HCT116 (cell line): ENCODE data around the gene MAP1LC3B. TPM values are rescaled to one million over a fixed set of nuclear protein-coding genes. Genes with fewer than 3 reads are reported as not detected.

Experiments
- ATAC-seq: fragments of 200-7000 bp; cut with Tn5 transposase; 2 replicates; pipeline ENCODE4 v1.9.1; 2020; ENCODE audit warnings: mild to moderate bottlenecking, moderate library complexity
- BruUV-seq: library from RNA; stranded (reverse); fragments of 400-500 nt; replicated peaks from 2 replicates; lab custom pipeline; 2021; lab: Mats Ljungman, UMichigan
- CTCF ChIA-PET: fragments of 300-600 bp; sonication (Branson Sonifier 250); formaldehyde crosslinking; loops from one replicate; lab custom pipeline; 2021; ENCODE audit warnings: antibody characterized with exemption; lab: Charles Lee
- POLR2A ChIA-PET: fragments of 300-600, 350-600 bp; sonication (Branson Sonifier 250); formaldehyde crosslinking; loops from one replicate; lab custom pipeline; 2021; ENCODE audit warnings: antibody characterized with exemption; lab: Charles Lee
- RAD21 ChIA-PET, 2 experiments: fragments of 300-600 bp; sonication (Branson Sonifier 250); formaldehyde crosslinking; loops; one replicate each; lab custom pipeline; 2023; ENCODE audit warnings: low total read pairs in 2 of 2; ENCODE audit not compliant: uncharacterized antibody in 2 of 2, unreplicated experiment in 2 of 2, low non-redundant PET in 1 of 2; lab: Charles Lee
- DNase-seq: peaks from one replicate; pipeline ENCODE4 v3.0.0-alpha.2; 2010; ENCODE audit warnings: low read depth, low spot score
- H2AFZ ChIP-seq: fragments of 200-600 bp; shearing (Covaris generic), sonication (generic); 2 replicates; pipeline ENCODE4 v1.6.1; 2017; ENCODE audit warnings: low read depth, mixed run types, mixed read lengths, antibody characterized with exemption, low read length; ENCODE audit not compliant: poor library complexity, severe bottlenecking
- H3K27ac ChIP-seq: 2 replicates; pipeline ENCODE4 v1.5.1; 2012; ENCODE audit warnings: low read depth, low read length
- H3K27me3 ChIP-seq: fragments of 200-600 bp; sonication (generic); 2 replicates; pipeline ENCODE4 v1.6.1; 2016; ENCODE audit warnings: mixed run types, low read length, mixed read lengths; ENCODE audit not compliant: insufficient read depth
- H3K36me3 ChIP-seq, 2 experiments: fragments of 200-500 bp in 1 of 2; fragments of 200-600 bp in 1 of 2; sonication (Bioruptor generic) in 1 of 2; sonication (generic) in 1 of 2; 2 replicates each; pipeline versions ENCODE4 v1.5.1 to v1.6.1; 2014 to 2016; ENCODE audit warnings: low read length in 2 of 2, inconsistent platforms in 1 of 2, mixed read lengths in 1 of 2, mixed run types in 1 of 2; ENCODE audit not compliant: insufficient read depth in 2 of 2, control insufficient read depth in 1 of 2
- H3K4me1 ChIP-seq, 2 experiments: fragments of 200-600 bp in 1 of 2; sonication (generic) in 1 of 2; 2 replicates each; pipeline versions ENCODE4 v1.5.1 to v1.6.1; 2012 to 2017; ENCODE audit warnings: low read length in 2 of 2, inconsistent platforms in 1 of 2, mild to moderate bottlenecking in 1 of 2, mixed read lengths in 1 of 2, mixed run types in 1 of 2, moderate library complexity in 1 of 2; ENCODE audit not compliant: insufficient read depth in 2 of 2, control insufficient read depth in 1 of 2
- H3K4me2 ChIP-seq: fragments of 200-600 bp; sonication (generic); 2 replicates; pipeline ENCODE4 v1.6.1; 2017; ENCODE audit warnings: mixed run types, low read length, mixed read lengths
- H3K4me3 ChIP-seq, 2 experiments: fragments of 200-600 bp in 1 of 2; sonication (generic) in 1 of 2; replicated peaks in 1 of 2; 2 replicates each; pipeline ENCODE4 v1.5.1; 2011 to 2016; ENCODE audit warnings: low read length in 2 of 2, control low read depth in 1 of 2, low read depth in 1 of 2, mild to moderate bottlenecking in 1 of 2, mixed read lengths in 1 of 2, mixed run types in 1 of 2
- H3K79me2 ChIP-seq: fragments of 200-600 bp; sonication (generic); 2 replicates; pipeline ENCODE4 v1.6.1; 2017; ENCODE audit warnings: mild to moderate bottlenecking, mixed run types, low read length, moderate library complexity, mixed read lengths; ENCODE audit not compliant: insufficient read depth
- H3K9ac ChIP-seq: fragments of 200-600 bp; sonication (generic); 2 replicates; pipeline ENCODE4 v1.6.1; 2016; ENCODE audit warnings: low read length, mixed read lengths
- H3K9me2 ChIP-seq: fragments of 200-600 bp; sonication (generic), shearing (Covaris generic); 2 replicates; pipeline ENCODE4 v1.6.1; 2017; ENCODE audit warnings: mixed run types, mild to moderate bottlenecking, moderate library complexity; ENCODE audit not compliant: insufficient read depth
- H3K9me3 ChIP-seq, 2 experiments: fragments of 200-500 bp in 1 of 2; fragments of 200-600 bp in 1 of 2; sonication (Bioruptor generic) in 1 of 2; sonication (generic) in 1 of 2; 2 replicates each; pipeline ENCODE4 v1.6.1; 2014 to 2017; ENCODE audit warnings: low read length in 2 of 2, mixed read lengths in 2 of 2, inconsistent platforms in 1 of 2, low read depth in 1 of 2, mild to moderate bottlenecking in 1 of 2, mixed run types in 1 of 2, moderate library complexity in 1 of 2; ENCODE audit not compliant: control insufficient read depth in 1 of 2, insufficient read depth in 1 of 2
- H4K20me1 ChIP-seq: fragments of 200-600 bp; sonication (generic), shearing (Covaris generic); 2 replicates; pipeline ENCODE4 v1.6.1; 2017; ENCODE audit warnings: mixed run types, mild to moderate bottlenecking, moderate library complexity; ENCODE audit not compliant: insufficient read depth
- CEBPB ChIP-seq: IDR thresholded peaks from 2 replicates; pipeline ENCODE4 v1.6.1; 2012; ENCODE audit warnings: low read depth
- EGR1 ChIP-seq: IDR thresholded peaks from 2 replicates; pipeline ENCODE4 v1.6.1; 2012; ENCODE audit warnings: low read depth
- ELF1 ChIP-seq: IDR thresholded peaks from 2 replicates; pipeline ENCODE4 v1.6.1; 2012; ENCODE audit warnings: low read depth, borderline replicate concordance
- EZH2 ChIP-seq: fragments of 200-600 bp; sonication (generic); IDR thresholded peaks from 2 replicates; pipeline ENCODE4 v1.6.1; 2017; ENCODE audit warnings: antibody characterized with exemption, mixed run types
- EZH2phosphoT487 ChIP-seq: fragments of 200-600 bp; IDR thresholded peaks from 2 replicates; pipeline ENCODE4 v1.6.1; 2018; ENCODE audit warnings: antibody characterized with exemption, borderline replicate concordance
- FOSL1 ChIP-seq: IDR thresholded peaks from 2 replicates; pipeline ENCODE4 v1.6.1; 2012; ENCODE audit warnings: low read depth
- POLR2AphosphoS5 ChIP-seq: IDR thresholded peaks from 2 replicates; pipeline ENCODE4 v1.6.1; 2011; ENCODE audit warnings: mild to moderate bottlenecking, low read depth, low read length, moderate library complexity
- SIN3A ChIP-seq: IDR thresholded peaks from 2 replicates; pipeline ENCODE4 v1.6.1; 2012; ENCODE audit warnings: low read depth
- SP1 ChIP-seq: IDR thresholded peaks from 2 replicates; pipeline ENCODE4 v1.6.1; 2012; ENCODE audit warnings: low read depth
- SRF ChIP-seq: IDR thresholded peaks from 2 replicates; pipeline ENCODE4 v1.6.1; 2012; ENCODE audit warnings: low read depth
- TCF7L2 ChIP-seq: IDR thresholded peaks from 2 replicates; pipeline ENCODE4 v1.7.0; 2011; ENCODE audit warnings: borderline replicate concordance, inconsistent platforms; ENCODE audit not compliant: insufficient read depth, insufficient read length; ENCODE audit errors: extremely low read depth
- ZNF274 ChIP-seq: fragments of 200-500 bp; sonication (Bioruptor generic); IDR thresholded peaks from 2 replicates; pipeline ENCODE4 v1.6.1; 2014; ENCODE audit warnings: mild to moderate bottlenecking, low read depth, low read length, inconsistent platforms
- intact Hi-C: fragments of 100-400 bp; cut with micrococcal nuclease; formaldehyde crosslinking; loops from 2 replicates; pipeline ENCODE4 v1.10.0; 2022
- total RNA-seq: library from RNA; stranded (reverse); gene quantifications from one replicate; pipeline ENCODE4 v1.2.1, GENCODE V29; 2021; ENCODE audit not compliant: unreplicated experiment
- TF ChIP-seq, protein P1 (sequence below): IDR thresholded peaks from 2 replicates; pipeline ENCODE4 v1.6.1; 2012
- TF ChIP-seq, protein P2 (sequence below): IDR thresholded peaks from 2 replicates; pipeline ENCODE4 v1.6.1; 2012; ENCODE audit warnings: low read depth
- TF ChIP-seq, protein P3 (sequence below): IDR thresholded peaks from 2 replicates; pipeline ENCODE4 v1.6.1; 2012
- TF ChIP-seq, protein P4 (sequence below), 3 experiments: fragments of 200-600 bp in 1 of 3; sonication (generic) in 1 of 3; IDR thresholded peaks in 2 of 3; conservative IDR thresholded peaks in 1 of 3; 2 replicates each; pipeline ENCODE4 v1.5.1; 2012 to 2017; ENCODE audit warnings: low read depth in 2 of 3, low read length in 2 of 3, antibody characterized with exemption in 1 of 3, borderline replicate concordance in 1 of 3, control low read depth in 1 of 3, mild to moderate bottlenecking in 1 of 3, mixed read lengths in 1 of 3, mixed run types in 1 of 3, moderate library complexity in 1 of 3; ENCODE audit not compliant: insufficient read depth in 1 of 3
- TF ChIP-seq, protein P5 (sequence below): IDR thresholded peaks from 2 replicates; pipeline ENCODE4 v1.6.1; 2011; ENCODE audit warnings: mild to moderate bottlenecking, low read length, moderate library complexity; ENCODE audit not compliant: insufficient replicate concordance; ENCODE audit errors: extremely low read depth

Gene MAP1LC3B
- total RNA-seq, 1 experiment from 2014 or later = 93.8 TPM

DNA sequence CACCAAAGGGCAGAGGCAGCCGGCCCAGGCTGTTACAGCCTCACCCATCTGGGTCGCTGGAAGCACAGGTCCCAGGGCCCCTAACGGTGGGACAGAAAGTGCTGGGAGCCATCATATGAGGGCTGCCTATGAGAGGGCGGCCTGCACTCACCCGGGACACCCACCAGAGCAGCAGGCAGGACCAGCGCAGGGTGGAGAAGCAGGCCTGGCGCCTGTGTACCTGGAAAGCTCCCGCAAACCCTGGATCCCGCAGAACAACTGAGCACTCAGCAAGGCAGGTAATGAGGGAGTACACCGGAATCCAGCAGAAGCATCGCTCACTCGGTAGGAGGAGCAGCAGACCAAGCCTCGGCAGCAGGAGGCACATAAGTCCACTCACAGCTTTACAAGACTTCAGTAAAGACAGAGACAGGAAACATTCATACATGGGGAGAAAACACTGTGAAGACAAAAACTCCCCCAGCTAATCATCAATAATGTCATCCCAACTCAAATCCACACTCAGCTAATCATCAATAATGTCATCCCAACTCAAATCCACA is 43.4 kb upstream of the MAP1LC3B start (continued):
- TF ChIP-seq, protein P1, sequence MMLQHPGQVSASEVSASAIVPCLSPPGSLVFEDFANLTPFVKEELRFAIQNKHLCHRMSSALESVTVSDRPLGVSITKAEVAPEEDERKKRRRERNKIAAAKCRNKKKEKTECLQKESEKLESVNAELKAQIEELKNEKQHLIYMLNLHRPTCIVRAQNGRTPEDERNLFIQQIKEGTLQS = no peak
- TF ChIP-seq ZNF274 = no peak
- no peak for TF ChIP-seq TCF7L2
- no peak for TF ChIP-seq EZH2phosphoT487
- no peak for TF ChIP-seq EZH2
- no peak for TF ChIP-seq ELF1
- TF ChIP-seq SRF = no peak
- TF ChIP-seq POLR2AphosphoS5 = no peak
- TF ChIP-seq FOSL1 = no peak
- no peak for TF ChIP-seq CEBPB
- no peak for TF ChIP-seq SP1

DNA sequence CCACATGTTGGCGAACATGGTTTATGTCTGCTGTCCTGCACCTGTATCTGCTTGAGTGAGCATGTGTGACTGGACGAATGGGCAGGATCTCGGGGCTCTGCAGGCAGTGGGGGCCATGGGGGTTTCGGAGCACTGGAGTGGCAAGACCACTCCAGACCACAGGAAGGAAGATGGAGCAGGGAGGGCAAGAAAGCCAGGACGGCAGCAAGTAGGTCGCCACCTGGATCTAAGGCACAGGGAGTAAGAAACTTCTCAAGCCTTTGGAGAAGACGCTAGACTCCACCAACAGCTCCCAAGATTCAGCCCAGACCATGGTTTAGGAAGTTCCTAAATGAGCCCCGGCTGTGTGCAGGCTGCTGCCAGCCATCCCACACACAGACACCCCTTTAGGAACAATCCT is 42.1 kb upstream of the MAP1LC3B start:
- Histone ChIP-seq H3K4me2 (no peak overlapping the region), H3K27me3 (no peaks in the 10 kb centered on the region), H3K27ac (no peak overlapping the region), H3K9me3 (no peaks in the 10 kb centered on the region), H3K9ac (no peak overlapping the region), H3K9me2 (no peaks in the 10 kb centered on the region), H3K4me3 (no peak overlapping the region), H3K4me1 (no peaks in the 10 kb centered on the region), H2AFZ (no peak overlapping the region), H3K79me2 (peaks cover 34% of the 10 kb centered on the region; the same call in 1 of the 2 replicates), H4K20me1 (no peaks in the 10 kb centered on the region; the same call in 1 of the 2 replicates), H3K36me3 (peaks cover 8 to 20% of the 10 kb centered on the region in 2 experiments; a peak in 2 of 4 replicates)
- ChIA-PET RAD21 (no interaction called here), CTCF (no interaction called here), POLR2A (no interaction called here)
- no TSS peak for BruUV-seq
- intact Hi-C loops = no loop called here
- DNase-seq (no peak), ATAC-seq (no peak)
- TF ChIP-seq, protein P2, sequence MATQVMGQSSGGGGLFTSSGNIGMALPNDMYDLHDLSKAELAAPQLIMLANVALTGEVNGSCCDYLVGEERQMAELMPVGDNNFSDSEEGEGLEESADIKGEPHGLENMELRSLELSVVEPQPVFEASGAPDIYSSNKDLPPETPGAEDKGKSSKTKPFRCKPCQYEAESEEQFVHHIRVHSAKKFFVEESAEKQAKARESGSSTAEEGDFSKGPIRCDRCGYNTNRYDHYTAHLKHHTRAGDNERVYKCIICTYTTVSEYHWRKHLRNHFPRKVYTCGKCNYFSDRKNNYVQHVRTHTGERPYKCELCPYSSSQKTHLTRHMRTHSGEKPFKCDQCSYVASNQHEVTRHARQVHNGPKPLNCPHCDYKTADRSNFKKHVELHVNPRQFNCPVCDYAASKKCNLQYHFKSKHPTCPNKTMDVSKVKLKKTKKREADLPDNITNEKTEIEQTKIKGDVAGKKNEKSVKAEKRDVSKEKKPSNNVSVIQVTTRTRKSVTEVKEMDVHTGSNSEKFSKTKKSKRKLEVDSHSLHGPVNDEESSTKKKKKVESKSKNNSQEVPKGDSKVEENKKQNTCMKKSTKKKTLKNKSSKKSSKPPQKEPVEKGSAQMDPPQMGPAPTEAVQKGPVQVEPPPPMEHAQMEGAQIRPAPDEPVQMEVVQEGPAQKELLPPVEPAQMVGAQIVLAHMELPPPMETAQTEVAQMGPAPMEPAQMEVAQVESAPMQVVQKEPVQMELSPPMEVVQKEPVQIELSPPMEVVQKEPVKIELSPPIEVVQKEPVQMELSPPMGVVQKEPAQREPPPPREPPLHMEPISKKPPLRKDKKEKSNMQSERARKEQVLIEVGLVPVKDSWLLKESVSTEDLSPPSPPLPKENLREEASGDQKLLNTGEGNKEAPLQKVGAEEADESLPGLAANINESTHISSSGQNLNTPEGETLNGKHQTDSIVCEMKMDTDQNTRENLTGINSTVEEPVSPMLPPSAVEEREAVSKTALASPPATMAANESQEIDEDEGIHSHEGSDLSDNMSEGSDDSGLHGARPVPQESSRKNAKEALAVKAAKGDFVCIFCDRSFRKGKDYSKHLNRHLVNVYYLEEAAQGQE = no peak
- TF ChIP-seq CEBPB (no peak), SIN3A (no peak), EGR1 (no peak), TCF7L2 (no peak), FOSL1 (no peak), SP1 (no peak), EZH2phosphoT487 (no peak)
- TF ChIP-seq, protein P3, sequence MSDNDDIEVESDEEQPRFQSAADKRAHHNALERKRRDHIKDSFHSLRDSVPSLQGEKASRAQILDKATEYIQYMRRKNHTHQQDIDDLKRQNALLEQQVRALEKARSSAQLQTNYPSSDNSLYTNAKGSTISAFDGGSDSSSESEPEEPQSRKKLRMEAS = no peak
- TF ChIP-seq, protein P4, sequence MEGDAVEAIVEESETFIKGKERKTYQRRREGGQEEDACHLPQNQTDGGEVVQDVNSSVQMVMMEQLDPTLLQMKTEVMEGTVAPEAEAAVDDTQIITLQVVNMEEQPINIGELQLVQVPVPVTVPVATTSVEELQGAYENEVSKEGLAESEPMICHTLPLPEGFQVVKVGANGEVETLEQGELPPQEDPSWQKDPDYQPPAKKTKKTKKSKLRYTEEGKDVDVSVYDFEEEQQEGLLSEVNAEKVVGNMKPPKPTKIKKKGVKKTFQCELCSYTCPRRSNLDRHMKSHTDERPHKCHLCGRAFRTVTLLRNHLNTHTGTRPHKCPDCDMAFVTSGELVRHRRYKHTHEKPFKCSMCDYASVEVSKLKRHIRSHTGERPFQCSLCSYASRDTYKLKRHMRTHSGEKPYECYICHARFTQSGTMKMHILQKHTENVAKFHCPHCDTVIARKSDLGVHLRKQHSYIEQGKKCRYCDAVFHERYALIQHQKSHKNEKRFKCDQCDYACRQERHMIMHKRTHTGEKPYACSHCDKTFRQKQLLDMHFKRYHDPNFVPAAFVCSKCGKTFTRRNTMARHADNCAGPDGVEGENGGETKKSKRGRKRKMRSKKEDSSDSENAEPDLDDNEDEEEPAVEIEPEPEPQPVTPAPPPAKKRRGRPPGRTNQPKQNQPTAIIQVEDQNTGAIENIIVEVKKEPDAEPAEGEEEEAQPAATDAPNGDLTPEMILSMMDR (IDR thresholded peaks at IDR 0.05 in 2 of 3, conservative IDR thresholded peaks at IDR 0.05 in 1 of 3; ENCODE audit: borderline replicate concordance in 1 of 3, insufficient read depth in 1 of 3, low read depth in 2 of 3, low read length in 2 of 3) = no peak
- TF ChIP-seq, protein P5, sequence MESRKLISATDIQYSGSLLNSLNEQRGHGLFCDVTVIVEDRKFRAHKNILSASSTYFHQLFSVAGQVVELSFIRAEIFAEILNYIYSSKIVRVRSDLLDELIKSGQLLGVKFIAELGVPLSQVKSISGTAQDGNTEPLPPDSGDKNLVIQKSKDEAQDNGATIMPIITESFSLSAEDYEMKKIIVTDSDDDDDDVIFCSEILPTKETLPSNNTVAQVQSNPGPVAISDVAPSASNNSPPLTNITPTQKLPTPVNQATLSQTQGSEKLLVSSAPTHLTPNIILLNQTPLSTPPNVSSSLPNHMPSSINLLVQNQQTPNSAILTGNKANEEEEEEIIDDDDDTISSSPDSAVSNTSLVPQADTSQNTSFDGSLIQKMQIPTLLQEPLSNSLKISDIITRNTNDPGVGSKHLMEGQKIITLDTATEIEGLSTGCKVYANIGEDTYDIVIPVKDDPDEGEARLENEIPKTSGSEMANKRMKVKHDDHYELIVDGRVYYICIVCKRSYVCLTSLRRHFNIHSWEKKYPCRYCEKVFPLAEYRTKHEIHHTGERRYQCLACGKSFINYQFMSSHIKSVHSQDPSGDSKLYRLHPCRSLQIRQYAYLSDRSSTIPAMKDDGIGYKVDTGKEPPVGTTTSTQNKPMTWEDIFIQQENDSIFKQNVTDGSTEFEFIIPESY = no peak
